ENCODE data around the gene ZNF654. TPM values are rescaled to one million over a fixed set of nuclear protein-coding genes. Genes with fewer than 3 reads are reported as not detected.

Gene ZNF654
- total RNA-seq, 4 donors from 2014 or later = 11.8 to 17.9 (median 16.0) TPM

DNA sequence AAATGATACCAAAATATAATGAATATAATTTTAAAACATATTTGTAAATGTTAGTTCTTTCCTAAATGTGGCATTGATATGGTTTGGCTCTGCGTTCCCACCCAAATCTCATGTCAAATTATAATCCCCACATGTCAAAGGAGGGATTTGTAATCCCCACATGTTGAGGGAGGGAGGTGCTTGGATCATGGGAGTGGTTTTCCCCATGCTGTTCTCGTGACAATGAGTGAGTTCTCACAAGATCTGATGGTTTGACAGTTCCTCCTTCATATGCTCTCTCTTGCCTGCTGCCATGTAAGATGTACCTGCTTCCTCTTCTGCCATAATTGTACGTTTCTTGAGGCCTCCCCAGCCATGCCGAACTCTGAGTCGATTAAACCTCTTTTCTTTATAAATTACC, 12.3 kb upstream of the ZNF654 start:
- intact Hi-C loops (cut with DNase I) = no loop called here
- no peaks in the 10 kb centered on the region for H3K4me1 ChIP-seq
- H3K27me3 ChIP-seq = no peaks in the 10 kb centered on the region
- H3K27ac ChIP-seq (replicated peaks in 1 of 4) = no peak overlapping the region
- no peak for DNase-seq (ENCODE audit: extremely low spot score)
- no peaks in the 10 kb centered on the region for H3K9me3 ChIP-seq
- TF ChIP-seq EP300 (IDR thresholded peaks at IDR 0.05) (no peak), POLR2AphosphoS5 (IDR thresholded peaks at IDR 0.05) (no peak), POLR2A (IDR thresholded peaks at IDR 0.05; ENCODE audit: low read depth) (no peak)
- TF ChIP-seq, protein P1, sequence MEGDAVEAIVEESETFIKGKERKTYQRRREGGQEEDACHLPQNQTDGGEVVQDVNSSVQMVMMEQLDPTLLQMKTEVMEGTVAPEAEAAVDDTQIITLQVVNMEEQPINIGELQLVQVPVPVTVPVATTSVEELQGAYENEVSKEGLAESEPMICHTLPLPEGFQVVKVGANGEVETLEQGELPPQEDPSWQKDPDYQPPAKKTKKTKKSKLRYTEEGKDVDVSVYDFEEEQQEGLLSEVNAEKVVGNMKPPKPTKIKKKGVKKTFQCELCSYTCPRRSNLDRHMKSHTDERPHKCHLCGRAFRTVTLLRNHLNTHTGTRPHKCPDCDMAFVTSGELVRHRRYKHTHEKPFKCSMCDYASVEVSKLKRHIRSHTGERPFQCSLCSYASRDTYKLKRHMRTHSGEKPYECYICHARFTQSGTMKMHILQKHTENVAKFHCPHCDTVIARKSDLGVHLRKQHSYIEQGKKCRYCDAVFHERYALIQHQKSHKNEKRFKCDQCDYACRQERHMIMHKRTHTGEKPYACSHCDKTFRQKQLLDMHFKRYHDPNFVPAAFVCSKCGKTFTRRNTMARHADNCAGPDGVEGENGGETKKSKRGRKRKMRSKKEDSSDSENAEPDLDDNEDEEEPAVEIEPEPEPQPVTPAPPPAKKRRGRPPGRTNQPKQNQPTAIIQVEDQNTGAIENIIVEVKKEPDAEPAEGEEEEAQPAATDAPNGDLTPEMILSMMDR (IDR thresholded peaks at IDR 0.05) = no peak
- no peaks in the 10 kb centered on the region for H3K36me3 ChIP-seq
- H3K4me3 ChIP-seq = no peak overlapping the region
- 76% methylated on average over 5 of the region's 5 CpGs for WGBS

DNA sequence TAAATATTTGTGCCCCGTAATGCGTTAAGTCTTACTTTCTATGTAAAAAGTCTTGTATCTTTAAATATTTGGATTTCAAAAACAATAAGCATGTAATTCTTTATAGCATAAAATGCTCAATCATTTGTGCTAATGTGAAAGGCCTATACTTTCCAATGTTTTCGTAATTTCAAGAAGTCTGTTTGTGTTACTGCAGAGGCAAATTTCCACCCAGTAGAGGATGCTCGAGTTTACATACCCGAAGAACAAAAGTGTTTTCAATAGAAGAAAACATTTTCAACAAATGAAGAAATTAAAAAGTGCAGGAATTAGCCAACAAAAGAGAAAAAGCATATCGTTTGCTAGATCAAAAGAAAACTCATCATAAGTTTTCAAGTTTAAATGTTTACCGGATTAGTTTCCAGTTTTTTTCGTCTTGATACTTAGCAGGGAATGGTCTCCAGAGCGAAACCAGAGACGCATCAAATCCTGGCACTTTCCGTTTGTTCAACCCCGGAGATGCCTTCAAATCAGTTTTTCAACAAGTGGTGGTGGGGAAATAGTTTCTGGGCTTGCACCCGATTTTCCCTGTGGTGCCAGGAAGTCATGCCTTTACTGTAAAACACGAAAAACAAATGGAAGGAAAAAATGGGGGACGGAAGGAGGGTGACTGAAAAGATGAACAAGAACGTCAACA, 1.3 kb upstream of the ZNF654 start:
- TF ChIP-seq EP300 (IDR thresholded peaks at IDR 0.05) (no peak), POLR2AphosphoS5 (IDR thresholded peaks at IDR 0.05) (no peak), POLR2A (IDR thresholded peaks at IDR 0.05; ENCODE audit: low read depth) (no peak)
- TF ChIP-seq, protein P1 (IDR thresholded peaks at IDR 0.05) = peak in 2 of 3 experiments; percentile 10 to 15
- intact Hi-C loops (cut with DNase I) = loop anchor here (5.0 kb wide), 2 partner anchors 55 to 95 kb away; no protein-coding TSS in a partner anchor
- Histone ChIP-seq H3K27ac (replicated peaks in 1 of 4) (peak overlapping the region; percentile 91 to 97 (median 94)), H3K9me3 (no peaks in the 10 kb centered on the region), H3K4me3 (peak overlapping the region; percentile 89 to 94 (median 92)), H3K27me3 (no peaks in the 10 kb centered on the region), H3K36me3 (peaks cover 7 to 20% (median 18%) of the 10 kb centered on the region in 4 donors), H3K4me1 (peaks cover 29 to 55% (median 44%) of the 10 kb centered on the region in 4 donors)
- DNase-seq (ENCODE audit: extremely low spot score) = no peak
- WGBS = 9% methylated on average over 16 of the region's 16 CpGs

DNA sequence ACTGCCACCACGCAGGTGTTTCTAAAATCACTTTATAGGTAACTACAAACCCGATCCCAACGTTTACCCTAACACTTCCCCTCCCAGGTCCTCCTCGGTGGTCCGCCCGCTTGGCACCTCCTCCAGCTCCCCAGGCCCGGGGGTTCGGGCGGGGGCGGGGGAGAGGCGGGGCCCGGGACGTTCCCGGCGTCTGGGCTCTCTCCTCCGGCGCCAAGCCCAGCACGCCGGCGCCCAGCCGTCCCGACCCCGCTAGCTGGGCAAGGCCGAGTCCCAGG, 812 bp upstream of the ZNF654 start:
- Histone ChIP-seq H3K36me3 (peaks cover 7 to 20% (median 18%) of the 10 kb centered on the region in 4 donors), H3K4me1 (peaks cover 29 to 55% (median 48%) of the 10 kb centered on the region in 4 donors), H3K4me3 (peak overlapping the region; percentile 89 to 94 (median 92)), H3K27me3 (no peaks in the 10 kb centered on the region), H3K27ac (replicated peaks in 1 of 4) (peak overlapping the region; percentile 91 to 97 (median 94)), H3K9me3 (no peaks in the 10 kb centered on the region)
- 0% methylated on average over 3 of the region's 24 CpGs for WGBS
- intact Hi-C loops (cut with DNase I) = loop anchor here (5.0 kb wide), 2 partner anchors 54 to 94 kb away; no protein-coding TSS in a partner anchor
- TF ChIP-seq POLR2A (IDR thresholded peaks at IDR 0.05; ENCODE audit: low read depth) = no peak
- TF ChIP-seq, protein P1 (IDR thresholded peaks at IDR 0.05) = no peak
- no peak for TF ChIP-seq POLR2AphosphoS5 (IDR thresholded peaks at IDR 0.05)
- TF ChIP-seq EP300 (IDR thresholded peaks at IDR 0.05) = no peak
- DNase-seq (ENCODE audit: extremely low spot score) = no peak

DNA sequence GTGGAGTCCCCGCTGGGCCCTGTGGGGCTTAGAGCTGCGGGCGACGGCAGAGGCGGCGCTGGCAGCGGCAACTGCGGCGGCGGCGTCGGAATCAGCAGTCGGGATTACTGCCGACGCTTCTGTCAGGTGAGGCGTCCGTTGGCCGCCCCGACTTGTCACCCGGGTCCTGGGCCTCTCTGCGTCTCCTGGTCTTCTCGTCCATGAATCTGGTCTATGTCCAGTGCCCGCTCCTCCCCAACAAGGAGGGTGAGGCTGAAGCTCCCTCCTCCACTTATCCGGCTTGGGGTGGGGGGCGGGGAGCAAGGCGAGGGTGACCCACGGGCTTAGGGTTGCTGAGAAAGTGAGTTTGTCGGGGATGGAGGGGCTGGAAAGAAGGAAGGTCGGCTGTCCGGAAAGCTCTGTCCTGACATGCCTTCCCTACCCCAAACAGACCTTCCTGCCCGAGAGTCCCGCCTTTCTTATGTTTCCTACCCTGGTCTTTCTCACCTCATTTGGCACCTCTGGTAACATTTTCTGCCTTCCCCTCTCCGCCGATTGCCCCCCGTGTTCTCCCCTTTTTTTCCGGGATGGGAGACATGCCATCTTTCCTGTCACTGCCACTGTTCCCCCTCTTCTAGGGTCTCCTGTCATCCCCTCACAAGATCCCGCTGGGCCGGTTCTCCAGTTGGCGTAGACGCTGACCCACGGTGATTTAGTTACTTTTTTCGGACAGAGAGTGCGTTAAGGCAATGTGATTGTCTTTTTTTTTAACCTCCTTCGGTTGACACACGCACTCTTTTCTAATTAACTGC, 520 bp downstream of the ZNF654 start:
- intact Hi-C loops (cut with DNase I) = loop anchor here (5.0 kb wide), 2 partner anchors 53 to 93 kb away; no protein-coding TSS in a partner anchor
- Histone ChIP-seq H3K9me3 (no peaks in the 10 kb centered on the region), H3K27me3 (no peaks in the 10 kb centered on the region), H3K4me1 (peaks cover 29 to 61% (median 55%) of the 10 kb centered on the region in 4 donors), H3K4me3 (peak overlapping the region; percentile 89 to 94 (median 92)), H3K36me3 (peaks cover 7 to 18% (median 15%) of the 10 kb centered on the region in 4 donors), H3K27ac (replicated peaks in 1 of 4) (peak overlapping the region; percentile 93 to 97 (median 94))
- TF ChIP-seq EP300 (IDR thresholded peaks at IDR 0.05) (no peak), POLR2A (IDR thresholded peaks at IDR 0.05; ENCODE audit: low read depth) (no peak), POLR2AphosphoS5 (IDR thresholded peaks at IDR 0.05) (no peak)
- TF ChIP-seq, protein P1 (IDR thresholded peaks at IDR 0.05) = no peak
- 1% methylated on average over 44 of the region's 45 CpGs for WGBS
- peak; percentile 91 for DNase-seq (ENCODE audit: extremely low spot score)

Data from esophagus muscularis mucosa (tissue), 4 donors.